Smooth muscle cell (in vitro differentiated cells): ENCODE data around the gene H1-8. TPM values are rescaled to one million over a fixed set of nuclear protein-coding genes. Genes with fewer than 3 reads are reported as not detected.

Experiments
- DNase-seq: peaks from one replicate; lab custom pipeline; 2025; ENCODE audit not compliant: unreplicated experiment; lab: John Stamatoyannopoulos, UW
- H2AFZ ChIP-seq: fragments of 200-600 bp; sonication (generic); 2 replicates; pipeline ENCODE4 v1.6.0; 2016; ENCODE audit warnings: antibody characterized with exemption, low read depth, mild to moderate bottlenecking
- H3F3A ChIP-seq: fragments of 200-600 bp; sonication (generic); 2 replicates; pipeline ENCODE4 v1.6.0; 2017; ENCODE audit warnings: antibody characterized with exemption, low read depth
- H3K27ac ChIP-seq: fragments of 200-600 bp; sonication (generic); 2 replicates; pipeline ENCODE4 v1.5.1; 2016; ENCODE audit warnings: low read depth, mild to moderate bottlenecking
- H3K27me3 ChIP-seq: fragments of 200-600 bp; sonication (generic); 2 replicates; pipeline ENCODE4 v1.6.1; 2016; ENCODE audit warnings: low read depth, mild to moderate bottlenecking
- H3K36me3 ChIP-seq: fragments of 200-600 bp; sonication (generic); 2 replicates; pipeline ENCODE4 v1.5.1; 2016; ENCODE audit warnings: low read depth
- H3K4me1 ChIP-seq: fragments of 200-600 bp; sonication (generic); 2 replicates; pipeline ENCODE4 v1.5.1; 2016; ENCODE audit warnings: low read depth
- H3K4me2 ChIP-seq: fragments of 200-600 bp; sonication (generic); 2 replicates; pipeline ENCODE4 v1.6.0; 2016; ENCODE audit warnings: mild to moderate bottlenecking
- H3K4me3 ChIP-seq: fragments of 200-600 bp; sonication (generic); 2 replicates; pipeline ENCODE4 v1.5.1; 2016; ENCODE audit warnings: mild to moderate bottlenecking
- H3K79me2 ChIP-seq: fragments of 200-600 bp; sonication (generic); 2 replicates; pipeline ENCODE4 v1.6.0; 2016; ENCODE audit warnings: low read depth, mild to moderate bottlenecking
- H3K9ac ChIP-seq: fragments of 200-600 bp; sonication (generic); 2 replicates; pipeline ENCODE4 v1.6.0; 2016; ENCODE audit warnings: low read depth
- H3K9me3 ChIP-seq: fragments of 200-600 bp; sonication (generic); replicated peaks from 2 replicates; pipeline ENCODE4 v1.5.1; 2016; ENCODE audit warnings: low read depth
- H4K20me1 ChIP-seq: fragments of 200-600 bp; sonication (generic); 2 replicates; pipeline ENCODE4 v1.6.0; 2016; ENCODE audit warnings: low read depth
- CTCF ChIP-seq: fragments of 200-600 bp; sonication (generic); IDR thresholded peaks from 2 replicates; pipeline ENCODE4 v1.5.1; 2017; ENCODE audit warnings: borderline replicate concordance, mild to moderate bottlenecking, antibody characterized with exemption; ENCODE audit not compliant: insufficient read depth, poor library complexity, severe bottlenecking
- WGBS: methylation state at CpG from one replicate; pipeline ENCODE4 v1.1.7; 2016; ENCODE audit warnings: low lambda C conversion rate; 5-methylcytosine and 5-hydroxymethylcytosine counted together
- polyA plus RNA-seq: library from polyadenylated mRNA; unstranded; fragments of >200 nt; fragmentation: Nextera tagmentation; extraction: Ambion mirVana; gene quantifications from 2 replicates; pipeline ENCODE4 v1.2.1, GENCODE V29; 2016
- total RNA-seq: library from RNA; depleted of rRNA; stranded (reverse); fragments of >200 nt; gene quantifications from 2 replicates; pipeline ENCODE4 v1.2.3, GENCODE V29; 2014

H1-8 gene
- total and polyA plus RNA-seq, 2 experiments from 2014 or later: not detected

- H3F3A ChIP-seq: no peaks in the 10 kb centered on the region
- 96% methylated on average over 5 of the region's 5 CpGs for WGBS
- no peaks in the 10 kb centered on the region for H3K27me3 ChIP-seq
These were observed 39.8 kb downstream of the H1-8 start for GRCh38 chr3:129582799-129583198.

GRCh38 chr3:129583289-129583688 lies 40.3 kb downstream of the H1-8 start:
- Histone ChIP-seq H3K27ac (no peak overlapping the region), H3F3A (no peaks in the 10 kb centered on the region), H3K9ac (no peak overlapping the region), H3K9me3 (no peaks in the 10 kb centered on the region), H3K27me3 (no peaks in the 10 kb centered on the region), H3K4me2 (no peak overlapping the region), H3K4me1 (no peaks in the 10 kb centered on the region), H3K4me3 (no peak overlapping the region), H2AFZ (no peak overlapping the region), H3K79me2 (peaks cover 19% of the 10 kb centered on the region), H3K36me3 (no peaks in the 10 kb centered on the region), H4K20me1 (peaks cover 38% of the 10 kb centered on the region)
- DNase-seq: no peak
- TF ChIP-seq CTCF: no peak
- 98% methylated on average over 9 of the region's 9 CpGs for WGBS

More at GRCh38 chr3:129582799-129583198, 39.8 kb downstream of the H1-8 start:
- H3K27ac ChIP-seq: no peak overlapping the region
- H3K36me3 ChIP-seq: no peaks in the 10 kb centered on the region
- H3K9me3 ChIP-seq: no peaks in the 10 kb centered on the region
- DNase-seq: no peak
- peaks cover 14% of the 10 kb centered on the region for H3K79me2 ChIP-seq
- no peak for TF ChIP-seq CTCF
- H3K9ac ChIP-seq: no peak overlapping the region
- no peak overlapping the region for H3K4me3 ChIP-seq
- no peak overlapping the region for H3K4me2 ChIP-seq
- H3K4me1 ChIP-seq: no peaks in the 10 kb centered on the region
- H2AFZ ChIP-seq: no peak overlapping the region
- H4K20me1 ChIP-seq: peaks cover 36% of the 10 kb centered on the region

DNA sequence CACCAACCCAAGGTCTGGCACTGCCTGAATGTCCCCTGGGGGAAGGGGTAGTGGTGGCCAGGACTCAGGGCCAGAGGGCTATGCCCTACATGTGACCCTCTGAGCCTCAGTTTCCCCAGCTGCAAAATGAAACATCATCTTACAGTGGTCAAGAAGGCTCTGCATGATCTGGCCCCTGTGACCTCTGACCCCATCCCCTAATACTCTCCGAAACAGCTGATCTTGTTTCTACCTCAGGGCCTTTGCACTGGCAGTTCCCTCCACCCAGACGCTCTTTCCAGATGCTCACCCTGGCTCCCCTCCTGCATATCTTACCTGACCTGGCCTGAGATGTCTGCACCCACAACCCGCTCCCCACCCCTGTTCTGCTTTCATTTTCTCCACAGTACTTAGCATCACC lies 41.7 kb downstream of the H1-8 start:
- Histone ChIP-seq H3F3A (no peaks in the 10 kb centered on the region), H3K4me2 (no peak overlapping the region), H2AFZ (no peak overlapping the region), H3K27ac (no peak overlapping the region), H3K9ac (no peak overlapping the region), H3K27me3 (no peaks in the 10 kb centered on the region), H3K4me1 (no peaks in the 10 kb centered on the region), H4K20me1 (peaks cover 42% of the 10 kb centered on the region), H3K9me3 (no peaks in the 10 kb centered on the region), H3K4me3 (no peak overlapping the region), H3K79me2 (peaks cover 32% of the 10 kb centered on the region), H3K36me3 (no peaks in the 10 kb centered on the region)
- no peak for DNase-seq
- TF ChIP-seq CTCF: no peak
- 72% methylated on average over 3 of the region's 3 CpGs for WGBS

- Histone ChIP-seq H3K4me2 (no peak overlapping the region), H3K4me3 (no peak overlapping the region), H3K79me2 (peaks cover 47% of the 10 kb centered on the region), H2AFZ (no peak overlapping the region), H3K9me3 (no peaks in the 10 kb centered on the region), H3F3A (no peaks in the 10 kb centered on the region), H3K27me3 (no peaks in the 10 kb centered on the region), H4K20me1 (peaks cover 46% of the 10 kb centered on the region), H3K4me1 (no peaks in the 10 kb centered on the region), H3K27ac (no peak overlapping the region), H3K9ac (no peak overlapping the region), H3K36me3 (no peaks in the 10 kb centered on the region)
- 97% methylated on average over 27 of the region's 27 CpGs for WGBS
- no peak for TF ChIP-seq CTCF
- DNase-seq: no peak
These were observed 43.1 kb downstream of the H1-8 start for GRCh38 chr3:129585949-129586657.
